ENCODE data around the gene TMEM235.

- no peak for TF ChIP-seq ZFX (IDR thresholded peaks at IDR 0.05; ENCODE audit: borderline replicate concordance)
- no peak for TF ChIP-seq CTCF (IDR thresholded peaks at IDR 0.05)
Observed at GRCh38 chr17:78214706-78215061, 16.7 kb upstream of the TMEM235 start.
